T-cell (primary cell): ENCODE measurements around the gene BMP7. TPM values are rescaled to one million over a fixed set of nuclear protein-coding genes. Genes with fewer than 3 reads are reported as not detected.

Experiments used
- ATAC-seq, 4 experiments: fragments of 200-7000 bp in 3 of 4; fragments of 150-1000 bp in 1 of 4; cut with Tn5 transposase; replicated peaks in 1 of 4; 1 replicate in 3 of 4; 2 replicates in 1 of 4; pipeline ENCODE4 v1.10.0; 2021; ENCODE audit warnings: moderate library complexity in 3 of 4, mild to moderate bottlenecking in 2 of 4, moderate number of reproducible peaks in 1 of 4
- CTCF ChIA-PET, 2 donors: fragments of 300-600 bp; sonication (Branson Sonifier 250); formaldehyde crosslinking; loops; one replicate each; lab custom pipeline; 2022; ENCODE audit warnings: antibody characterized with exemption in 2 of 2; lab: Charles Lee
- POLR2A ChIA-PET, 2 donors: fragments of 300-600 bp; sonication (Branson Sonifier 250); formaldehyde crosslinking; loops; one replicate each; lab custom pipeline; 2022; ENCODE audit warnings: antibody characterized with exemption in 2 of 2; lab: Charles Lee
- DNase-seq, 35 experiments: peaks; one replicate each; pipeline versions ENCODE4 v3.0.0 to v3.0.0-alpha.2; 2013 to 2023
- H3K27ac ChIP-seq: one replicate; pipeline ENCODE4 v1.5.1; 2013; ENCODE audit warnings: low read length
- H3K27me3 ChIP-seq, 2 experiments: replicated peaks in 1 of 2; 1 replicate in 1 of 2; 2 replicates in 1 of 2; pipeline versions ENCODE4 v1.6.1 to v1.7.0; 2013; ENCODE audit warnings: low read length in 1 of 2, mixed read lengths in 1 of 2; ENCODE audit not compliant: control insufficient read depth in 2 of 2, insufficient read depth in 2 of 2; ENCODE audit errors: extremely low read depth in 1 of 2
- H3K36me3 ChIP-seq, 2 donors: 1 replicate in 1 of 2; 2 replicates in 1 of 2; pipeline versions ENCODE4 v1.6.1 to v1.7.0; 2013; ENCODE audit warnings: low read length in 1 of 2; ENCODE audit not compliant: control insufficient read depth in 2 of 2, insufficient read depth in 1 of 2; ENCODE audit errors: extremely low read depth in 1 of 2
- H3K4me1 ChIP-seq, 2 experiments: 1 replicate in 1 of 2; 2 replicates in 1 of 2; pipeline versions ENCODE4 v1.6.1 to v1.7.0; 2013; ENCODE audit warnings: low read length in 2 of 2, mixed read lengths in 1 of 2; ENCODE audit not compliant: insufficient read depth in 2 of 2, control insufficient read depth in 1 of 2; ENCODE audit errors: extremely low read depth in 1 of 2
- H3K4me3 ChIP-seq, 2 donors: 1 replicate in 1 of 2; 2 replicates in 1 of 2; pipeline versions ENCODE4 v1.5.1 to v1.7.0; 2013; ENCODE audit warnings: mild to moderate bottlenecking in 2 of 2, low read length in 1 of 2, moderate library complexity in 1 of 2; ENCODE audit not compliant: control insufficient read depth in 1 of 2; ENCODE audit errors: extremely low read depth in 1 of 2
- H3K9me3 ChIP-seq: 2 replicates; pipeline ENCODE4 v1.7.0; 2013
- H3K27ac Mint-ChIP-seq, 2 donors: one replicate each; pipeline ENCODE4 v1.8.0; 2020 to 2021; ENCODE audit warnings: mild to moderate bottlenecking in 2 of 2, mixed read lengths in 2 of 2
- H3K27me3 Mint-ChIP-seq, 2 donors: one replicate each; pipeline ENCODE4 v1.8.0; 2021 to 2022; ENCODE audit warnings: mixed read lengths in 2 of 2
- H3K36me3 Mint-ChIP-seq: one replicate; pipeline ENCODE4 v1.8.0; 2021; ENCODE audit warnings: mixed read lengths
- H3K4me1 Mint-ChIP-seq, 3 donors: one replicate each; pipeline ENCODE4 v1.8.0; 2020 to 2022; ENCODE audit warnings: mixed read lengths in 3 of 3, mild to moderate bottlenecking in 1 of 3
- H3K4me3 Mint-ChIP-seq, 3 donors: one replicate each; pipeline ENCODE4 v1.8.0; 2020 to 2022; ENCODE audit warnings: mild to moderate bottlenecking in 3 of 3, mixed read lengths in 3 of 3, moderate library complexity in 3 of 3
- H3K9me3 Mint-ChIP-seq, 3 donors: one replicate each; pipeline ENCODE4 v1.8.0; 2020 to 2022; ENCODE audit warnings: mixed read lengths in 3 of 3
- WGBS: methylation state at CpG from one replicate; pipeline ENCODE4 v1.1.5; 2013; ENCODE audit warnings: missing lambda C conversion rate; ENCODE audit not compliant: insufficient coverage; 5-methylcytosine and 5-hydroxymethylcytosine counted together
- total RNA-seq, 35 experiments: library from RNA in 6 of 35; stranded (reverse) in 6 of 35; fragments of 120-200 nt in 1 of 35; gene quantifications; one replicate each; pipeline versions ENCODE4 v1.2.1 to v1.2.4 and lab custom pipeline; 2013 to 2026

Gene BMP7
- total RNA-seq, 5 donors from 2014 or later (not counting 1 experiment from before 2014, with no cell fraction given): not detected

GRCh38 chr20:57216669-57217068 lies 49.8 kb downstream of the BMP7 start:
- DNase-seq (no peak), ATAC-seq (no peak)
- Histone ChIP-seq H3K4me1 (no peaks in the 10 kb centered on the region), H3K9me3 (no peaks in the 10 kb centered on the region), H3K27me3 (peaks cover 0 to 29% of the 10 kb centered on the region in 2 experiments), H3K36me3 (no peaks in the 10 kb centered on the region), H3K4me3 (no peak overlapping the region), H3K27ac (no peak overlapping the region)
- ChIA-PET POLR2A (no interaction called here), CTCF (no interaction called here)
- WGBS: 46% methylated on average over 4 of the region's 9 CpGs
- H3K27ac Mint-ChIP-seq: no peak overlapping the region
- no peaks in the 10 kb centered on the region for H3K9me3 Mint-ChIP-seq
- H3K4me1 Mint-ChIP-seq: no peaks in the 10 kb centered on the region
- no peak overlapping the region for H3K4me3 Mint-ChIP-seq
- H3K27me3 Mint-ChIP-seq: peaks cover 19 to 24% of the 10 kb centered on the region in 2 donors
- H3K36me3 Mint-ChIP-seq: no peaks in the 10 kb centered on the region

DNA sequence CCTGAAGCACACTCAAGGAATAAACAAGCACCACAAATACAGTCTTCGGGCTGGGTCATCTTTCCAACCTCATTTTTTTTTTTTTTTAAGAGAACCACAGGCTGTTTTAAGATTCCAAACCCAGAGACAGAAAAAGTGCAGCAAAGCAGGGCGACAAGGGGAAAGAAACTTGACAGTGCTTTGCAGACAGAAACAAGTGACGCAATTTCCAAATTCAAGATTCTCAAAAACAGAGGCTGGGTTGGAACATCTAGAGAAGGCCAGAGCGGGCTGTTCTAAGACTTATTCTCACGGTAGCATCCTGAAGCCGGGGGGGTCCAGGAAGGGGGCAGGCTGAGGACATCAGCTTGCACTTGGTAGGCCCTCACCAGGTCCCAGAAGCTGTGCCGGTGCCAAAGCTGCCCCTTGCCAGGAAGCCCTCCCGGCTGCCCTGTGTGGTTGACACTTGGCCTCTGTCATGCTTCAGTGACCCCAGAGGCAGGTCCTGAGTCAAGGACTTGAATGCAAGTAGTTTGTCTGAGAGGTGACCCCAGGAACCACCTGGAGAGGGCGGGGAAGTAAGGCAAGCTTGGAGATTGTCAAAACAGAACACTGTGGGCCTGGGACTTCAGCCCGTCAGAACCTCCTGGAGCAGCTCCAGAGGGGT lies 50.5 kb downstream of the BMP7 start:
- no peak overlapping the region for H3K27ac ChIP-seq
- Mint-ChIP-seq H3K27ac (no peak overlapping the region), H3K4me1 (no peaks in the 10 kb centered on the region), H3K27me3 (peaks cover 13 to 18% of the 10 kb centered on the region in 2 donors), H3K36me3 (no peaks in the 10 kb centered on the region), H3K9me3 (no peaks in the 10 kb centered on the region), H3K4me3 (no peak overlapping the region)
- POLR2A ChIA-PET: no interaction called here
- CTCF ChIA-PET: no interaction called here
- no peaks in the 10 kb centered on the region for H3K36me3 ChIP-seq
- no peaks in the 10 kb centered on the region for H3K4me1 ChIP-seq
- WGBS: 88% methylated on average over 10 of the region's 10 CpGs
- no peak for DNase-seq
- ATAC-seq: no peak
- peaks cover 0 to 36% of the 10 kb centered on the region in 2 experiments for H3K27me3 ChIP-seq
- no peak overlapping the region for H3K4me3 ChIP-seq
- no peaks in the 10 kb centered on the region for H3K9me3 ChIP-seq

GRCh38 chr20:57215426-57215825 lies 51.0 kb downstream of the BMP7 start:
- Histone ChIP-seq H3K9me3 (no peaks in the 10 kb centered on the region), H3K27ac (no peak overlapping the region), H3K4me1 (no peaks in the 10 kb centered on the region), H3K27me3 (peaks cover 0 to 37% of the 10 kb centered on the region in 2 experiments), H3K36me3 (no peaks in the 10 kb centered on the region), H3K4me3 (no peak overlapping the region)
- no peak for DNase-seq
- ChIA-PET POLR2A (no interaction called here), CTCF (no interaction called here)
- Mint-ChIP-seq H3K4me3 (no peak overlapping the region), H3K27ac (no peak overlapping the region), H3K4me1 (no peaks in the 10 kb centered on the region), H3K36me3 (no peaks in the 10 kb centered on the region), H3K9me3 (no peaks in the 10 kb centered on the region), H3K27me3 (peaks cover 13 to 14% of the 10 kb centered on the region in 2 donors)
- no peak for ATAC-seq
- WGBS: 75% methylated on average over 5 of the region's 6 CpGs

DNA sequence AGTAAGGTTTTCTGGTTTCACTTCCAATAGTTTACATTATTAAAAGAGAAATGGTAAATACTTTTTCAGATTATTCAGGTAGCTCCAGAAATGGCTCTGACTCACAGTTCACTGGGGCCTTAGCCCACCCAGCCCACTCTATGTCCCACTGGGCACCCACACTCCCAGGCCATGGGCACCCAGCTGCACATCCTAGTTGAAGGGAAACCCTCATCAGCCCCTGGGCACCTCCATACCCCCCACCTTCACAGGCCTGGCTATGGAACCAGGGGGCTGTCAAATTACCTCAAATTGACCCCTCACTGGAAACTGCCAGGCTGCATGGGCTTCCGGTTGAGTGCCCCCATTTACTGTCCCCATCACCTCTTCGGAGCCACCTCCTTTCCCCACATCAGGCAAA lies 51.5 kb downstream of the BMP7 start:
- H3K4me1 Mint-ChIP-seq: no peaks in the 10 kb centered on the region
- H3K36me3 Mint-ChIP-seq: no peaks in the 10 kb centered on the region
- Histone ChIP-seq H3K4me3 (no peak overlapping the region), H3K36me3 (no peaks in the 10 kb centered on the region), H3K9me3 (no peaks in the 10 kb centered on the region), H3K27me3 (peaks cover 0 to 37% of the 10 kb centered on the region in 2 experiments), H3K27ac (no peak overlapping the region), H3K4me1 (no peaks in the 10 kb centered on the region)
- CTCF ChIA-PET: no interaction called here
- no peaks in the 10 kb centered on the region for H3K9me3 Mint-ChIP-seq
- no peak for DNase-seq
- no peak overlapping the region for H3K27ac Mint-ChIP-seq
- no peak overlapping the region for H3K4me3 Mint-ChIP-seq
- 92% methylated on average over 2 of the region's 2 CpGs for WGBS
- ATAC-seq: no peak
- H3K27me3 Mint-ChIP-seq: peaks cover 13% of the 10 kb centered on the region in 2 donors
- POLR2A ChIA-PET: no interaction called here

DNA sequence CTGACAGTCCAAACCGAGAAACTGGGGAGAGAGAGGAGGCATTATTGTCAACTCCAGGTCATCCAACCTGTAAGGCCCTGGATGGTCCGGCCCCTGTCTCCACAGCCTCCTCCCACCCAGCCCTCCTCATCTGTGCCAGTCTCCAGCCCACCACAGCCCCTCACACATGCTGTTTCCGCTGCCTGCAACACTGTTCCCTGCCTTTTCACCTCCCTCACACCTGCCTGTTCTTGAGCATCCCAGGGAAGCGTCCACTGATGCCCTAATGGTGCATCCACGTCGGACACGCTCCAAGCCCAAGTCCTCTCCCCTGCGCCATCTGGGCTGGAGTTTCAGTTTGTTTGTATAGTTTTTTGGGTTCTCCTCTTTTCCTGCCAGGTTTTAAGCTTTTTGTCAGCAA lies 52.0 kb downstream of the BMP7 start:
- Mint-ChIP-seq H3K36me3 (no peaks in the 10 kb centered on the region), H3K4me1 (no peaks in the 10 kb centered on the region), H3K9me3 (no peaks in the 10 kb centered on the region), H3K4me3 (no peak overlapping the region), H3K27ac (no peak overlapping the region), H3K27me3 (peaks cover 13% of the 10 kb centered on the region in 2 donors)
- 58% methylated on average over 2 of the region's 8 CpGs for WGBS
- no peaks in the 10 kb centered on the region for H3K36me3 ChIP-seq
- H3K27ac ChIP-seq: no peak overlapping the region
- CTCF ChIA-PET: no interaction called here
- POLR2A ChIA-PET: no interaction called here
- H3K4me3 ChIP-seq: no peak overlapping the region
- H3K27me3 ChIP-seq: peaks cover 0 to 35% of the 10 kb centered on the region in 2 experiments
- no peak for ATAC-seq
- DNase-seq: no peak
- H3K9me3 ChIP-seq: no peaks in the 10 kb centered on the region
- H3K4me1 ChIP-seq: no peaks in the 10 kb centered on the region

DNA sequence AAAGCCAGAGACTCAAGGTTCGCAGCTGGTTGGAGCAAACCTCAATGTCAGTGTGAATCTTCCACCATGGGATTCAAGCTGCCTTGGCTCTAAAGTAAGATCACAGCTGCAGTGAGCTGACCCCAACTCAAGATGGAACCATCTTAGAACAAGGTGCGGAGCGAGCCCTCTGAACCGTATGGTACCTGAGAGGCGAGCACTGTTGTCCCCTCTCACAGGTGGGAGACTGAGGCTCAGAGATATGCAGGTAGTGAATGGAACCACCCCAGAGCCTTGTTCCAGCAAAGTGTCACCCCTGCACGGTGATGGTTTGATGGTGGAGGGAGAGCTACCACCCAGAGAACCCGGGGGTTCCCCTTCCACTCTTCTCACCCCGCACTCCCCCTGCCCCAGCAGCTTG lies 52.5 kb downstream of the BMP7 start:
- peaks cover 13% of the 10 kb centered on the region in 2 donors for H3K27me3 Mint-ChIP-seq
- no peaks in the 10 kb centered on the region for H3K4me1 Mint-ChIP-seq
- Histone ChIP-seq H3K4me3 (no peak overlapping the region), H3K27ac (no peak overlapping the region), H3K27me3 (peaks cover 0 to 35% of the 10 kb centered on the region in 2 experiments), H3K4me1 (no peaks in the 10 kb centered on the region), H3K36me3 (no peaks in the 10 kb centered on the region), H3K9me3 (no peaks in the 10 kb centered on the region)
- H3K36me3 Mint-ChIP-seq: no peaks in the 10 kb centered on the region
- WGBS: 90% methylated on average over 1 of the region's 8 CpGs
- ATAC-seq (no peak), DNase-seq (no peak)
- ChIA-PET POLR2A (no interaction called here), CTCF (no interaction called here)
- no peaks in the 10 kb centered on the region for H3K9me3 Mint-ChIP-seq
- H3K4me3 Mint-ChIP-seq: no peak overlapping the region
- no peak overlapping the region for H3K27ac Mint-ChIP-seq
